ENCODE data around the gene PHF2.

GRCh38 chr9:93668261-93668871 lies 92.0 kb downstream of the PHF2 start:
- TF ChIP-seq CTCF (IDR thresholded peaks at IDR 0.05; ENCODE audit: control extremely low read depth in 1 of 3, insufficient read depth in 1 of 3, low read depth in 1 of 3, low read length in 3 of 3) = peak in 1 of 3 experiments; percentile 2; a peak in 1 of 4 replicates
- TF ChIP-seq HDAC6 (IDR thresholded peaks at IDR 0.05; ENCODE audit: low read depth, low read length) = no peak
- TF ChIP-seq SUZ12 (IDR thresholded peaks at IDR 0.05; ENCODE audit: low read length) = no peak
- no peak for TF ChIP-seq NRF1 (IDR thresholded peaks at IDR 0.05; ENCODE audit: low read depth, low read length)
- no peak for TF ChIP-seq PHF8 (conservative IDR thresholded peaks at IDR 0.05; ENCODE audit: low read depth, low read length)
- peak in 1 of 2 experiments; percentile 25; a peak in 1 of 4 replicates for TF ChIP-seq RAD21 (IDR thresholded peaks at IDR 0.05 in 1 of 2, conservative IDR thresholded peaks at IDR 0.05 in 1 of 2; ENCODE audit: low read depth in 2 of 2, low read length in 2 of 2)
- no peak for TF ChIP-seq EP300 (IDR thresholded peaks at IDR 0.05; ENCODE audit: borderline replicate concordance in 1 of 2, low read depth in 2 of 2, low read length in 2 of 2)
- no peak for TF ChIP-seq SIN3A (conservative IDR thresholded peaks at IDR 0.05 in 1 of 2, IDR thresholded peaks at IDR 0.05 in 1 of 2; ENCODE audit: low read depth in 1 of 2, low read length in 2 of 2)
- TF ChIP-seq SP1 (IDR thresholded peaks at IDR 0.05; ENCODE audit: low read depth, low read length) = no peak

All from H1 (cell line).